ENCODE measurements around the gene GRAMD4.

The GRAMD4 gene

GRCh38 chr22:46668116-46668515 is 47.9 kb downstream of the GRAMD4 start:
- H3K4me1 ChIP-seq (ENCODE audit: low read length) = no peaks in the 10 kb centered on the region
- H3K27me3 ChIP-seq (replicated peaks; ENCODE audit: insufficient read depth, low read length) = no peaks in the 10 kb centered on the region
- TF ChIP-seq CTCF (IDR thresholded peaks at IDR 0.05; ENCODE audit: low read length) (no peak), EZH2phosphoT487 (IDR thresholded peaks at IDR 0.05; ENCODE audit: low read length) (no peak), EZH2 (optimal IDR thresholded peaks at IDR 0.05; ENCODE audit: low read depth, low read length) (no peak)
- no peak overlapping the region for H3K4me3 ChIP-seq (ENCODE audit: low read length)
- no peak overlapping the region for H3K9ac ChIP-seq (ENCODE audit: low read length)
- H3K36me3 ChIP-seq (replicated peaks; ENCODE audit: insufficient read depth, low read length) = no peaks in the 10 kb centered on the region
- no peaks in the 10 kb centered on the region for H3F3A ChIP-seq (ENCODE audit: insufficient read depth, low read length)
- H3K9me2 ChIP-seq (replicated peaks; ENCODE audit: insufficient read depth, low read length) = no peaks in the 10 kb centered on the region
- H3K9me3 ChIP-seq (replicated peaks; ENCODE audit: insufficient read depth, low read length) = no peaks in the 10 kb centered on the region
- H3K79me2 ChIP-seq (ENCODE audit: low read length) = no peaks in the 10 kb centered on the region
- no peak overlapping the region for H3K27ac ChIP-seq (ENCODE audit: low read length)
- no peak overlapping the region for H3K4me2 ChIP-seq (ENCODE audit: low read depth, low read length)
- H2AFZ ChIP-seq (ENCODE audit: low read length) = no peak overlapping the region
- no peaks in the 10 kb centered on the region for H4K20me1 ChIP-seq (ENCODE audit: insufficient read depth, low read length)
- DNase-seq = no peak

GRCh38 chr22:46669201-46669600 is 49.0 kb downstream of the GRAMD4 start:
- no peak overlapping the region for H3K4me2 ChIP-seq (ENCODE audit: low read depth, low read length)
- H3K27ac ChIP-seq (ENCODE audit: low read length) = no peak overlapping the region
- H3K9me3 ChIP-seq (replicated peaks; ENCODE audit: insufficient read depth, low read length) = no peaks in the 10 kb centered on the region
- no peak for TF ChIP-seq EZH2phosphoT487 (IDR thresholded peaks at IDR 0.05; ENCODE audit: low read length)
- no peak for TF ChIP-seq EZH2 (optimal IDR thresholded peaks at IDR 0.05; ENCODE audit: low read depth, low read length)
- no peak for TF ChIP-seq CTCF (IDR thresholded peaks at IDR 0.05; ENCODE audit: low read length)
- H3K9me2 ChIP-seq (replicated peaks; ENCODE audit: insufficient read depth, low read length) = no peaks in the 10 kb centered on the region
- H3K9ac ChIP-seq (ENCODE audit: low read length) = no peak overlapping the region
- no peaks in the 10 kb centered on the region for H3K4me1 ChIP-seq (ENCODE audit: low read length)
- no peaks in the 10 kb centered on the region for H3F3A ChIP-seq (ENCODE audit: insufficient read depth, low read length)
- H3K36me3 ChIP-seq (replicated peaks; ENCODE audit: insufficient read depth, low read length) = no peaks in the 10 kb centered on the region
- no peak for DNase-seq
- no peaks in the 10 kb centered on the region for H3K79me2 ChIP-seq (ENCODE audit: low read length)
- no peaks in the 10 kb centered on the region for H3K27me3 ChIP-seq (replicated peaks; ENCODE audit: insufficient read depth, low read length)
- no peak overlapping the region for H3K4me3 ChIP-seq (ENCODE audit: low read length)
- no peak overlapping the region for H2AFZ ChIP-seq (ENCODE audit: low read length)
- no peaks in the 10 kb centered on the region for H4K20me1 ChIP-seq (ENCODE audit: insufficient read depth, low read length)

DNA sequence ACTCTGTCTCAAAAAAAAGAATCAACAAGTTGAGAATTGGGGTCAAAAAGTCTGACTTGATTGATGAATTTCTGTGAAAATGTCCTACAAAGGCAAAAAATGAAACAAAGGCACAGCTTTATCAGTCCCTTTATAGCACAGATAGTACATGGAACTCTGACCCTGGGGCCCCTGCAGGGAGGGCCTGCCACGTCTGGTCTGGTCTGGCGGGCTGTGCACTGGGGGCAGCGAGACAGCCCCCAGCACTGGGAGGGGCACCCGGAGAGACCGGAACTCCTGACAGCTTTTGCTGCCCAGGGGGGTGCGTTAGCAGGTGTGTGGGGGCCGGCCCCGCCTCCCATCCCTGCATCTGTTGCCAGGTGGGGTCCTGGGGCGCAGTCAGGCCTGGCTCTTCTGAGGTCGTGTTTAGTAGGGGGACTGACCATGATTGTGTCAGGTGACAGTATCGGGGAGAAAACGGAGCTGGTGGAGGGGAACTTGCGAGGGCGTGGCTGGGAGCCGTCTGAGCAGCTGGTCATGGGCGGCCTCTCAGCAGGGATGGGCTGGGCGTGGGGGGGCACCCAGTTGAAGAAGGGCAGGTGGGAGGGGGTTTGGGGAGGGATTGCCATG is 51.7 kb downstream of the GRAMD4 start:
- Histone ChIP-seq H3F3A (ENCODE audit: insufficient read depth, low read length) (no peaks in the 10 kb centered on the region), H3K27ac (ENCODE audit: low read length) (no peak overlapping the region), H3K4me2 (ENCODE audit: low read depth, low read length) (no peak overlapping the region), H3K27me3 (replicated peaks; ENCODE audit: insufficient read depth, low read length) (no peaks in the 10 kb centered on the region), H3K36me3 (replicated peaks; ENCODE audit: insufficient read depth, low read length) (no peaks in the 10 kb centered on the region), H3K4me1 (ENCODE audit: low read length) (no peaks in the 10 kb centered on the region), H4K20me1 (ENCODE audit: insufficient read depth, low read length) (no peaks in the 10 kb centered on the region), H3K4me3 (ENCODE audit: low read length) (no peak overlapping the region), H3K9me3 (replicated peaks; ENCODE audit: insufficient read depth, low read length) (no peaks in the 10 kb centered on the region), H3K79me2 (ENCODE audit: low read length) (no peaks in the 10 kb centered on the region), H2AFZ (ENCODE audit: low read length) (no peak overlapping the region), H3K9me2 (replicated peaks; ENCODE audit: insufficient read depth, low read length) (no peaks in the 10 kb centered on the region), H3K9ac (ENCODE audit: low read length) (no peak overlapping the region)
- DNase-seq = no peak
- TF ChIP-seq EZH2phosphoT487 (IDR thresholded peaks at IDR 0.05; ENCODE audit: low read length) (no peak), CTCF (IDR thresholded peaks at IDR 0.05; ENCODE audit: low read length) (no peak), EZH2 (optimal IDR thresholded peaks at IDR 0.05; ENCODE audit: low read depth, low read length) (no peak)

All from MM.1S (cell line).